Neuronal stem cell (in vitro differentiated cells): ENCODE results near the gene IST1.

Experiments used
- DNase-seq: peaks from one replicate; pipeline ENCODE4 v3.0.0-alpha.2; 2013; ENCODE audit warnings: low spot score
- H2AFZ ChIP-seq: one replicate; pipeline ENCODE4 v1.6.1; 2013; ENCODE audit warnings: mild to moderate bottlenecking, low read length, inconsistent platforms
- H2AK5ac ChIP-seq: 2 replicates; pipeline ENCODE4 v1.6.1; 2013; ENCODE audit warnings: low read depth, mild to moderate bottlenecking, inconsistent platforms, low read length, moderate library complexity, mixed read lengths
- H2BK120ac ChIP-seq: 2 replicates; pipeline ENCODE4 v1.6.1; 2013; ENCODE audit warnings: low read depth, mild to moderate bottlenecking, inconsistent platforms, low read length, moderate library complexity, mixed read lengths
- H2BK12ac ChIP-seq: one replicate; pipeline ENCODE4 v1.6.1; 2013; ENCODE audit warnings: low read length, inconsistent platforms
- H2BK15ac ChIP-seq: 2 replicates; pipeline ENCODE4 v1.6.1; 2013; ENCODE audit warnings: mild to moderate bottlenecking, low read length, inconsistent platforms, mixed read lengths
- H2BK5ac ChIP-seq: one replicate; pipeline ENCODE4 v1.6.1; 2013; ENCODE audit warnings: inconsistent platforms, mild to moderate bottlenecking, low read length, moderate library complexity
- H3K14ac ChIP-seq: one replicate; pipeline ENCODE4 v1.6.1; 2013; ENCODE audit warnings: low read length, inconsistent platforms
- H3K18ac ChIP-seq: 2 replicates; pipeline ENCODE4 v1.6.1; 2013; ENCODE audit warnings: low read length, inconsistent platforms
- H3K23ac ChIP-seq: 2 replicates; pipeline ENCODE4 v1.6.1; 2013; ENCODE audit warnings: low read depth, mild to moderate bottlenecking, mixed read lengths, low read length, inconsistent platforms; ENCODE audit not compliant: poor library complexity
- H3K27ac ChIP-seq: replicated peaks from 3 replicates; pipeline ENCODE4 v1.5.1; 2013; ENCODE audit warnings: low read length, inconsistent platforms
- H3K27me3 ChIP-seq, 3 experiments: 2 replicates each; pipeline ENCODE4 v1.6.1; 2013; ENCODE audit warnings: low read length in 3 of 3, mild to moderate bottlenecking in 2 of 3, inconsistent platforms in 1 of 3, low read depth in 1 of 3, mixed read lengths in 1 of 3, moderate library complexity in 1 of 3; ENCODE audit not compliant: control insufficient read depth in 3 of 3, insufficient read depth in 3 of 3
- H3K36me3 ChIP-seq, 2 donors: replicated peaks in 1 of 2; 2 replicates each; pipeline ENCODE4 v1.6.1; 2013; ENCODE audit warnings: low read length in 2 of 2; ENCODE audit not compliant: control insufficient read depth in 2 of 2, insufficient read depth in 2 of 2
- H3K4ac ChIP-seq: 2 replicates; pipeline ENCODE4 v1.6.1; 2013; ENCODE audit warnings: inconsistent platforms, mild to moderate bottlenecking, low read length, moderate library complexity
- H3K4me1 ChIP-seq, 2 donors: 1 replicate in 1 of 2; 2 replicates in 1 of 2; pipeline ENCODE4 v1.6.1; 2013; ENCODE audit warnings: low read length in 2 of 2, low read depth in 1 of 2; ENCODE audit not compliant: control insufficient read depth in 2 of 2, insufficient read depth in 1 of 2
- H3K4me2 ChIP-seq: one replicate; pipeline ENCODE4 v1.6.1; 2013; ENCODE audit warnings: mild to moderate bottlenecking, low read length, inconsistent platforms; ENCODE audit not compliant: insufficient read depth, poor library complexity, severe bottlenecking
- H3K4me3 ChIP-seq, 2 donors: 2 replicates each; pipeline ENCODE4 v1.5.1; 2013; ENCODE audit warnings: low read length in 2 of 2, mild to moderate bottlenecking in 2 of 2, inconsistent platforms in 1 of 2, moderate library complexity in 1 of 2
- H3K79me1 ChIP-seq: one replicate; pipeline ENCODE4 v1.6.1; 2013; ENCODE audit warnings: low read depth, mild to moderate bottlenecking, inconsistent platforms, low read length, moderate library complexity
- H3K9ac ChIP-seq: one replicate; pipeline ENCODE4 v1.6.1; 2013; ENCODE audit warnings: mild to moderate bottlenecking, low read depth, low read length, inconsistent platforms; ENCODE audit not compliant: poor library complexity
- H3K9me3 ChIP-seq, 2 donors: replicated peaks in 1 of 2; 2 replicates each; pipeline versions ENCODE3 to v1.6.1; 2013; ENCODE audit warnings: low read length in 2 of 2, mild to moderate bottlenecking in 2 of 2, inconsistent platforms in 1 of 2, low read depth in 1 of 2, mixed read lengths in 1 of 2, moderate library complexity in 1 of 2; ENCODE audit not compliant: control insufficient read depth in 2 of 2, insufficient read depth in 1 of 2
- H4K8ac ChIP-seq: one replicate; pipeline ENCODE4 v1.6.1; 2013; ENCODE audit warnings: low read depth, mild to moderate bottlenecking, inconsistent platforms, low read length, moderate library complexity
- H4K91ac ChIP-seq: one replicate; pipeline ENCODE4 v1.6.1; 2013; ENCODE audit warnings: low read length, low read depth, mild to moderate bottlenecking, inconsistent platforms; ENCODE audit not compliant: poor library complexity
- WGBS, 2 donors: extraction: QIAGEN DNeasy Blood & Tissue Kit; methylation state at CpG; one replicate each; pipeline ENCODE4 v1.1.7; 2013; ENCODE audit warnings: missing lambda C conversion rate in 2 of 2, mixed read lengths in 1 of 2; ENCODE audit not compliant: insufficient read length in 2 of 2, insufficient replicate concordance in 1 of 2; ENCODE audit errors: extremely low coverage in 2 of 2; 5-methylcytosine and 5-hydroxymethylcytosine counted together

Gene IST1

GRCh38 chr16:71916397-71916920 lies 21.1 kb downstream of the IST1 start:
- Histone ChIP-seq H3K14ac (no peak overlapping the region), H2AFZ (no peak overlapping the region), H3K36me3 (peaks cover 40 to 93% of the 10 kb centered on the region in 2 donors), H3K4me3 (no peak overlapping the region), H2BK12ac (no peak overlapping the region), H2AK5ac (no peak overlapping the region), H4K91ac (no peak overlapping the region), H3K4me1 (no peaks in the 10 kb centered on the region), H2BK5ac (no peak overlapping the region), H2BK15ac (no peak overlapping the region), H3K4ac (no peak overlapping the region), H3K79me1 (peaks cover 13% of the 10 kb centered on the region), H3K23ac (no peak overlapping the region), H3K27ac (no peak overlapping the region), H2BK120ac (no peak overlapping the region), H4K8ac (no peak overlapping the region), H3K27me3 (no peaks in the 10 kb centered on the region), H3K9ac (no peak overlapping the region), H3K9me3 (peaks cover 3 to 45% of the 10 kb centered on the region in 2 donors), H3K4me2 (no peak overlapping the region), H3K18ac (no peak overlapping the region)
- DNase-seq: no peak
- WGBS, 2 donors: no CpG with 5 or more reads among the region's 11 CpGs

DNA sequence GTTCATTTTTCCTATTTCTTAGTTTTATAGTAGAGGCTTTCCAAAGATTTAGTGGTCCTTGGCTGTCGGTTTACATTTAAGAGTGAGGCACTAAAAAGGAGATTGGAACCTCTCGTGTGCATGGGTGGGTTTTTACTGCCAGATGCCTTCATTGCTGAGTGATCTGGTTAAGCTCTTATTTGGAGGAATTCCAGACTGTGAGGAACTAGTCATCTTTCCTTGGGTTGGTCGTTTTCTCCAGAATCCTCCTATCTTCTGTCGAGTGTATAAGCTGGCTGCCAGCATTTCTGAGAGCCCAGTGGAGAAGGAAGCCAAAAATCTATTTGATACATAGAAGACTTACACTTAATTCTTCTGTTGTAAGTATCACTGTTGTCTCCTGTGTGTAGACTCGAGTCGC lies 22.6 kb downstream of the IST1 start:
- Histone ChIP-seq H2AFZ (no peak overlapping the region), H3K4me2 (no peak overlapping the region), H3K4me3 (no peak overlapping the region), H3K27ac (no peak overlapping the region), H2AK5ac (no peak overlapping the region), H3K9ac (no peak overlapping the region), H2BK120ac (no peak overlapping the region), H3K18ac (no peak overlapping the region), H3K36me3 (peaks cover 47 to 96% of the 10 kb centered on the region in 2 donors), H3K14ac (no peak overlapping the region), H2BK5ac (no peak overlapping the region), H3K27me3 (no peaks in the 10 kb centered on the region), H3K9me3 (peaks cover 3 to 37% of the 10 kb centered on the region in 2 donors), H4K8ac (no peak overlapping the region), H3K79me1 (peaks cover 10% of the 10 kb centered on the region), H4K91ac (no peak overlapping the region), H3K4me1 (no peaks in the 10 kb centered on the region), H3K23ac (no peak overlapping the region), H3K4ac (no peak overlapping the region), H2BK12ac (no peak overlapping the region), H2BK15ac (no peak overlapping the region)
- no CpG with 5 or more reads among the region's 6 CpGs for WGBS, 2 donors
- DNase-seq: no peak

DNA sequence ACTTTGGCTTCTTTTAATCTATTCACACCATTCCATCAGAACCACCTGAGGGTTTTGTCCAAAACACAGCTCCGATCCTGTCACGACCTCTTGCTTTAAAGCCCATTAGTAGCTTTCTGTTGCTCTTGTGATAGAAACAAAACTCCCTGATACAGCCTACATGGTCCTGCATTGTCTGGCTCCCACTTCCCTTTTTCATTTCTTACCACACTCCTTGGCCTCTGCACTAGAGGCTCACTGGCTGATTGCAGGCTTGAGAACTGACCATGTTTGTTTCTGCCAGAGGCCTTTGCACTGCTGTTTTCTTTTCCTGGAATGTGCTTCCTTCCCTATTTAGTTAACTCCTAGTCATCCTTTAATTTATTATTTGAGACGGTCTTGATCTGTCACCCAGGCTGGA lies 23.7 kb downstream of the IST1 start:
- H3K27me3 ChIP-seq: no peaks in the 10 kb centered on the region
- H3K9ac ChIP-seq: no peak overlapping the region
- no peak overlapping the region for H2BK5ac ChIP-seq
- H3K4ac ChIP-seq: no peak overlapping the region
- no peak overlapping the region for H3K4me2 ChIP-seq
- H2BK12ac ChIP-seq: no peak overlapping the region
- H2AFZ ChIP-seq: no peak overlapping the region
- no peak overlapping the region for H2BK15ac ChIP-seq
- H2AK5ac ChIP-seq: no peak overlapping the region
- H3K18ac ChIP-seq: no peak overlapping the region
- no peak overlapping the region for H3K4me3 ChIP-seq
- no peak for DNase-seq
- peaks cover 6% of the 10 kb centered on the region for H3K79me1 ChIP-seq
- H3K14ac ChIP-seq: no peak overlapping the region
- no peak overlapping the region for H3K23ac ChIP-seq
- no peak overlapping the region for H4K8ac ChIP-seq
- peaks cover 3 to 36% of the 10 kb centered on the region in 2 donors for H3K9me3 ChIP-seq
- no peak overlapping the region for H4K91ac ChIP-seq
- H3K36me3 ChIP-seq: peaks cover 56 to 99% of the 10 kb centered on the region in 2 donors
- no peaks in the 10 kb centered on the region for H3K4me1 ChIP-seq
- no CpG with 5 or more reads among the region's 3 CpGs for WGBS, 2 donors
- no peak overlapping the region for H2BK120ac ChIP-seq
- H3K27ac ChIP-seq: no peak overlapping the region

- Histone ChIP-seq H3K36me3 (peaks cover 66 to 98% of the 10 kb centered on the region in 2 donors), H3K4me1 (no peaks in the 10 kb centered on the region), H3K4me3 (no peak overlapping the region), H3K4me2 (no peak overlapping the region), H2BK120ac (no peak overlapping the region), H3K27me3 (no peaks in the 10 kb centered on the region), H2BK12ac (no peak overlapping the region), H2BK5ac (no peak overlapping the region), H3K27ac (no peak overlapping the region), H2AFZ (no peak overlapping the region), H3K14ac (no peak overlapping the region), H3K9ac (no peak overlapping the region), H2BK15ac (no peak overlapping the region), H4K91ac (no peak overlapping the region), H3K79me1 (peaks cover 4% of the 10 kb centered on the region), H3K4ac (no peak overlapping the region), H3K23ac (no peak overlapping the region), H2AK5ac (no peak overlapping the region), H3K18ac (no peak overlapping the region), H4K8ac (no peak overlapping the region), H3K9me3 (peaks cover 3 to 36% of the 10 kb centered on the region in 2 donors)
- no peak for DNase-seq
- no CpG with 5 or more reads among the region's 2 CpGs for WGBS, 2 donors
Observed at GRCh38 chr16:71920658-71921057, 25.3 kb downstream of the IST1 start.
